Thyroid gland (tissue), 4 donors: ENCODE data around the gene B9D1.

Experiments used
- CTCF ChIP-seq, 6 experiments: fragments of 200-600 bp in 3 of 6; fragments of 450-650 bp in 3 of 6; sonication (generic) in 3 of 6; IDR thresholded peaks; one replicate each; pipeline ENCODE4 v1.5.1; 2016 to 2019; ENCODE audit warnings: antibody characterized with exemption in 6 of 6, mild to moderate bottlenecking in 2 of 6, inconsistent platforms in 1 of 6, moderate library complexity in 1 of 6
- POLR2A ChIP-seq, 2 donors: fragments of 450-650 bp; IDR thresholded peaks; one replicate each; pipeline ENCODE4 v1.6.1; 2017; ENCODE audit warnings: antibody characterized with exemption in 2 of 2, mild to moderate bottlenecking in 2 of 2, moderate library complexity in 1 of 2

- TF ChIP-seq CTCF (IDR thresholded peaks at IDR 0.05) (no peak), POLR2A (IDR thresholded peaks at IDR 0.05) (no peak)
Observed at GRCh38 chr17:19320876-19321275, 41.6 kb downstream of the B9D1 start.
